Ovary (tissue), 3 donors: ENCODE results near the gene GXYLT2.

Experiments
- CTCF ChIP-seq, 3 donors: fragments of 450-650 bp in 2 of 3; fragments of 200-600 bp in 1 of 3; IDR thresholded peaks; one replicate each; pipeline versions ENCODE4 v1.5.1 to v1.8.0; 2016 to 2022; ENCODE audit warnings: antibody characterized with exemption in 3 of 3, mild to moderate bottlenecking in 1 of 3
- POLR2A ChIP-seq: fragments of 450-650 bp; IDR thresholded peaks from one replicate; pipeline ENCODE4 v1.6.1; 2017; ENCODE audit warnings: antibody characterized with exemption, mild to moderate bottlenecking, moderate library complexity
- donor health status: DM: no; HTN: no; CAD: no.

- no peak for TF ChIP-seq CTCF (IDR thresholded peaks at IDR 0.05)
- no peak for TF ChIP-seq POLR2A
Measured at GRCh38 chr3:72961752-72962151, 73.9 kb downstream of the GXYLT2 start.
